Pancreas (tissue), 10 donors: Measurements from ENCODE around the gene BABAM2. TPM values are rescaled to one million over a fixed set of nuclear protein-coding genes. Genes with fewer than 3 reads are reported as not detected.

ENCODE experiments used
- ATAC-seq, 4 donors: fragments of 200-7000 bp; cut with Tn5 transposase; one replicate each; pipeline versions ENCODE4 v1.8.0 to v1.9.1; 2020; ENCODE audit warnings: mild to moderate bottlenecking in 4 of 4, moderate library complexity in 4 of 4
- DNase-seq, 6 donors: peaks; one replicate each; pipeline ENCODE4 v3.0.0-alpha.2; 2020
- FAIRE-seq: peaks from 2 replicates; lab custom pipeline; 2012; peaks lifted over from hg19 to GRCh38; lab: Jason Lieb, UNC
- H3K27ac ChIP-seq, 4 donors: fragments of 200-600 bp; sonication (generic); 1 replicate in 3 of 4; 2 replicates in 1 of 4; pipeline versions ENCODE4 v1.5.0 to v1.8.0; 2020
- H3K27me3 ChIP-seq, 4 donors: fragments of 200-600 bp; one replicate each; pipeline ENCODE4 v1.8.0; 2021
- H3K36me3 ChIP-seq, 3 donors: fragments of 200-600 bp; sonication (generic) in 1 of 3; one replicate each; pipeline versions ENCODE4 v1.5.0 to v1.8.0; 2020 to 2021
- H3K4me1 ChIP-seq, 3 donors: fragments of 200-600 bp; one replicate each; pipeline ENCODE4 v1.8.0; 2021
- H3K4me3 ChIP-seq, 4 donors: fragments of 200-600 bp; sonication (generic) in 2 of 4; one replicate each; pipeline versions ENCODE4 v1.5.0 to v1.8.0; 2020 to 2021
- H3K9me3 ChIP-seq, 4 donors: fragments of 200-600 bp; one replicate each; pipeline ENCODE4 v1.8.0; 2021
- WGBS, 2 donors: extraction: QIAGEN DNeasy Blood & Tissue Kit; methylation state at CpG; one replicate each; pipeline ENCODE4 v1.1.7; 2013; 5-methylcytosine and 5-hydroxymethylcytosine counted together
- intact Hi-C, 3 donors: fragments of 100-400 bp; cut with DNase I; formaldehyde crosslinking; loops; one replicate each; pipeline versions ENCODE4 v1.11.1 to v1.14.2; 2022
- polyA plus RNA-seq, 2 donors: library from polyadenylated mRNA; stranded (reverse); fragments of 200-250 nt; gene quantifications; one replicate each; pipeline ENCODE4 v1.2.3, GENCODE V29; 2013
- total RNA-seq, 6 donors: library from RNA; stranded (reverse); fragmentation: NEBNext Ultra II Directional in 4 of 6; extraction: Animal tissue kit (Norgen Biotek cat#: 25700) in 4 of 6; gene quantifications; one replicate each; pipeline versions ENCODE4 v1.2.1 to v1.2.4, GENCODE V29; 2021 to 2023
- TF ChIP-seq, protein P1 (sequence below), 4 donors: fragments of 200-600 bp; sonication (generic) in 3 of 4; IDR thresholded peaks; one replicate each; pipeline versions ENCODE4 v1.5.0 to v1.8.0; 2021; ENCODE audit warnings: antibody characterized with exemption in 4 of 4
- donor health status: healthy with polysubstance abuse.
- donor health status: DM: no; HTN: no; CAD: no; lungs with moderate emphysema.
- donor health status: DM: no; HTN: no; CAD: no.
- donor health status: control.
- donor health status: control.
- donor health status: Bipolar disorder and iron deficiency.
- donor health status: DM: yes; HTN: yes; CAD: no.
- donor health status: DM: no; HTN: no; CAD: no.
- donor health status: DM: no; HTN: no; CAD: no.
- donor health status: DM: yes; HTN: yes; CAD: no.

The BABAM2 gene
- total and polyA plus RNA-seq, 8 donors: 9.4 to 21.3 (median 15.6) TPM

DNA sequence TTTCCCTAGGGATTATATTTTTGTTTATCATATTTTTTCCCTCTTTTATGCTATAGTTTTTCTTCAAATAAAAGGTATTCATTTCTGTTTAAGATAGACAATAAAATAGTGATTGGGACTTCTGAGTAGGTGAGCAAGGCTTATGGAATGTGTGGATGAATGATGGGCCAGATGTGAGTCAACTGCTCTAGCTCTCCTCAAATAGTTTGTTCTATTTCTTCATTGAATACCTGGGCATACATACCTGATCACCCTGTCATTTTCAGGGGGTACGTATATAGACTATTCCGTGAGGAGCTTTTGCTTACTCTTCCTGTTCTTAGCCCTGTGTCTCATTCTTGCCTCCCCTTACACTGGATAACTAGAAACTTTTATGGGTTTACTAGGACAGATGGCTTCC, 41.9 kb downstream of the BABAM2 start:
- H3K27me3 ChIP-seq: no peaks in the 10 kb centered on the region
- no peak for ATAC-seq
- peaks cover 10% of the 10 kb centered on the region in 3 donors for H3K4me1 ChIP-seq
- no peaks in the 10 kb centered on the region for H3K9me3 ChIP-seq
- TF ChIP-seq, protein P1, sequence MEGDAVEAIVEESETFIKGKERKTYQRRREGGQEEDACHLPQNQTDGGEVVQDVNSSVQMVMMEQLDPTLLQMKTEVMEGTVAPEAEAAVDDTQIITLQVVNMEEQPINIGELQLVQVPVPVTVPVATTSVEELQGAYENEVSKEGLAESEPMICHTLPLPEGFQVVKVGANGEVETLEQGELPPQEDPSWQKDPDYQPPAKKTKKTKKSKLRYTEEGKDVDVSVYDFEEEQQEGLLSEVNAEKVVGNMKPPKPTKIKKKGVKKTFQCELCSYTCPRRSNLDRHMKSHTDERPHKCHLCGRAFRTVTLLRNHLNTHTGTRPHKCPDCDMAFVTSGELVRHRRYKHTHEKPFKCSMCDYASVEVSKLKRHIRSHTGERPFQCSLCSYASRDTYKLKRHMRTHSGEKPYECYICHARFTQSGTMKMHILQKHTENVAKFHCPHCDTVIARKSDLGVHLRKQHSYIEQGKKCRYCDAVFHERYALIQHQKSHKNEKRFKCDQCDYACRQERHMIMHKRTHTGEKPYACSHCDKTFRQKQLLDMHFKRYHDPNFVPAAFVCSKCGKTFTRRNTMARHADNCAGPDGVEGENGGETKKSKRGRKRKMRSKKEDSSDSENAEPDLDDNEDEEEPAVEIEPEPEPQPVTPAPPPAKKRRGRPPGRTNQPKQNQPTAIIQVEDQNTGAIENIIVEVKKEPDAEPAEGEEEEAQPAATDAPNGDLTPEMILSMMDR (IDR thresholded peaks at IDR 0.05): no peak
- no peak for FAIRE-seq
- no peak overlapping the region for H3K27ac ChIP-seq
- WGBS, 2 donors: 90 to 98% methylated on average over 2 of the region's 2 CpGs
- no peak overlapping the region for H3K4me3 ChIP-seq
- DNase-seq: no peak
- H3K36me3 ChIP-seq: no peaks in the 10 kb centered on the region
- intact Hi-C loops: no loop called here

DNA sequence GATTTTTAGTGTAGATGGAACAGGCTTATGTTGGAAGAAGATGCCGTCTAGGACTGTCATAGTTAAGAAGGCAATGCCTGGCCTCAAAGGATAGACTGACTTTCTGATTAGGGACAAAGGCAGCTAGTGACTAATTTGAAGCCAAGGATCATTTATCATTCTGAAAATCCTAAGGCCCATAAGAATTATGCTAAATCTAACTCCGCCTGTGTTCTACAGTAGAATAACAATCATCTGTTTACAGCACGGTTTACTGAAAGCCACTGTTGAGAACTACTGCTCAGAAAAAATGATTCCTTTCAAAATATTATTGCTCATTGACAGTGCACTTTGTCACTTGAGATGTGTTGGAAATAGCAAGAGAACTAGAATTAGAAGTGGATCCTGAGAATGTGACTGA, 44.5 kb downstream of the BABAM2 start:
- Histone ChIP-seq H3K27ac (no peak overlapping the region), H3K36me3 (no peaks in the 10 kb centered on the region), H3K4me1 (peaks cover under 1 to 9% (median 4%) of the 10 kb centered on the region in 3 donors), H3K27me3 (no peaks in the 10 kb centered on the region), H3K9me3 (no peaks in the 10 kb centered on the region), H3K4me3 (no peak overlapping the region)
- WGBS, 2 donors: 95 to 97% methylated on average over 3 of the region's 3 CpGs
- ATAC-seq: no peak
- no peak for FAIRE-seq
- no peak for DNase-seq
- TF ChIP-seq, protein P1 (IDR thresholded peaks at IDR 0.05): no peak
- intact Hi-C loops: no loop called here

DNA sequence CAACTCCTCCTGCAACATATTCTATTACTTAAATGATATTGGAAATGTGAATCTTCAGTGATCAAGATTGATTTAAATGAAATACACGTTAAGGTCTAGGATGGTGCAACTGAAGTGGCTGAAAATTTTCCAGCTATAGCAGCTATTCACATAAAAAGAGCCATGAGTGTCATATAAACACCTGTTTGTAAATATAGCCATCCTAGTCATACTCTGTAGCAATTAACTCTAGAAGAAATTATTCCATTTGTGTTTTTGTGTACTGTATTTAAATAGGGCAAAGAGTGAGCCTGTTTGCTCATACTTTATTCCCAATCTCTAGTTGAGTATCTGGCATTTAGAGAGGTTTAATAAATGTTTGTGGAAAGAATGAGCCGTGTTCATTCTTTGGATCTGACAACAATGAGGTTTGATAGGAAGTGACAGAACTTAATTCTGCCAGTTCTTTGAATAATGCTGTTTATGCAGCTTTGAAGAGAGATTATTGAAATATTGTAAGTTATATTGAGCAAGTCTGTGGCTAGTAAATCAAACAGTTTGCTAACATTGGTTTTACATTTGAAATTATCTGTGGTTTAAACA, 49.7 kb downstream of the BABAM2 start:
- Histone ChIP-seq H3K4me3 (no peak overlapping the region), H3K27me3 (no peaks in the 10 kb centered on the region), H3K9me3 (no peaks in the 10 kb centered on the region), H3K4me1 (peaks cover 0 to 4% (median 3%) of the 10 kb centered on the region in 3 donors), H3K36me3 (no peaks in the 10 kb centered on the region), H3K27ac (no peak overlapping the region)
- TF ChIP-seq, protein P1 (IDR thresholded peaks at IDR 0.05): no peak
- 35 to 43% methylated on average over 2 of the region's 2 CpGs for WGBS, 2 donors
- DNase-seq (no peak), FAIRE-seq (no peak), ATAC-seq (no peak)
- intact Hi-C loops: no loop called here

DNA sequence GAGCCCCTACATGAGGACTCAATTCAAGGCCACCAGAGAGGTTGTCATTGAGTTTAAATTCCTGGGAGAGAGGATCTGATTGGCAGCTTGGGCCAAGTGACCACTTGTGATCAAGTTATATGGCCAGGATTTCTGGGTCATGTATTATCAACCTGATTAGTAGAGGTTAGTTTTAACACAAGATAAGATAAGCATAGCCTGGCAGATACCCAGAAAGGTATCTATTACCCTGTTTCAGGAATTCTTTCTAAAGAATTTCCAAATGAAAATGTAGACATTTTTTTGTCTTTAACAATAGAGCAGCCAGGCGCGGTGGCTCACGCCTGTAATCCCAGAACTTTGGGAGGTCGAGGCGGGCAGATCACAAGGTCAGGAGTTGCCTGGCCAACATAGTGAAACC, 50.5 kb downstream of the BABAM2 start:
- H3K36me3 ChIP-seq: no peaks in the 10 kb centered on the region
- intact Hi-C loops: no loop called here
- TF ChIP-seq, protein P1 (IDR thresholded peaks at IDR 0.05): no peak
- H3K27me3 ChIP-seq: no peaks in the 10 kb centered on the region
- WGBS, 2 donors: 64 to 74% methylated on average over 5 of the region's 5 CpGs
- H3K27ac ChIP-seq: no peak overlapping the region
- H3K4me3 ChIP-seq: no peak overlapping the region
- DNase-seq (no peak), ATAC-seq (peak in 1 of 4 donors; percentile 41), FAIRE-seq (no peak)
- peaks cover 0 to 4% (median 3%) of the 10 kb centered on the region in 3 donors for H3K4me1 ChIP-seq
- H3K9me3 ChIP-seq: no peaks in the 10 kb centered on the region
